Common myeloid progenitor, CD34-positive (primary cell): ENCODE measurements around the gene UROS.

Experiments
- CTCF ChIA-PET: fragments of 350-600 bp; sonication (Branson Sonifier 250); formaldehyde crosslinking; loops from one replicate; lab custom pipeline; 2021; ENCODE audit warnings: antibody characterized with exemption; lab: Charles Lee
- POLR2A ChIA-PET: fragments of 350-600 bp; sonication (Branson Sonifier 250); formaldehyde crosslinking; loops from one replicate; lab custom pipeline; 2021; ENCODE audit warnings: antibody characterized with exemption; lab: Charles Lee
- DNase-seq, 3 donors: peaks; one replicate each; pipeline versions ENCODE4 v3.0.0 to v3.0.0-alpha.2; 2013
- H3K27ac ChIP-seq, 2 experiments: 1 replicate in 1 of 2; 2 replicates in 1 of 2; pipeline ENCODE4 v1.7.0; 2013; ENCODE audit warnings: inconsistent platforms in 2 of 2, low read length in 2 of 2, mild to moderate bottlenecking in 2 of 2, low read depth in 1 of 2, moderate library complexity in 1 of 2; ENCODE audit not compliant: severe bottlenecking in 2 of 2, insufficient read depth in 1 of 2, poor library complexity in 1 of 2
- H3K27me3 ChIP-seq, 5 experiments: replicated peaks in 2 of 5; 1 replicate in 3 of 5; 2 replicates in 2 of 5; pipeline versions ENCODE4 v1.6.1 to v1.7.0; 2013; ENCODE audit warnings: low read length in 4 of 5, mild to moderate bottlenecking in 2 of 5, moderate library complexity in 2 of 5, inconsistent platforms in 1 of 5; ENCODE audit not compliant: insufficient read depth in 5 of 5, control insufficient read depth in 4 of 5
- H3K36me3 ChIP-seq, 4 experiments: 1 replicate in 2 of 4; 2 replicates in 2 of 4; pipeline versions ENCODE4 v1.6.1 to v1.7.0; 2013; ENCODE audit warnings: low read length in 3 of 4, control low read depth in 1 of 4, mild to moderate bottlenecking in 1 of 4; ENCODE audit not compliant: control insufficient read depth in 4 of 4, insufficient read depth in 4 of 4
- H3K4me1 ChIP-seq, 4 experiments: 1 replicate in 3 of 4; 2 replicates in 1 of 4; pipeline versions ENCODE4 v1.6.1 to v1.7.1; 2013; ENCODE audit warnings: low read length in 3 of 4, mild to moderate bottlenecking in 3 of 4, control low read depth in 1 of 4, inconsistent platforms in 1 of 4, moderate library complexity in 1 of 4; ENCODE audit not compliant: control insufficient read depth in 4 of 4, insufficient read depth in 4 of 4; ENCODE audit errors: control extremely low read depth in 1 of 4
- H3K4me3 ChIP-seq, 7 experiments: 1 replicate in 4 of 7; 2 replicates in 3 of 7; pipeline versions ENCODE4 v1.5.1 to v1.7.0; 2013; ENCODE audit warnings: mild to moderate bottlenecking in 7 of 7, low read length in 6 of 7, moderate library complexity in 6 of 7, inconsistent platforms in 2 of 7, low read depth in 2 of 7, control low read depth in 1 of 7; ENCODE audit not compliant: insufficient read depth in 4 of 7, control insufficient read depth in 1 of 7; ENCODE audit errors: extremely low read depth in 1 of 7
- H3K9me3 ChIP-seq, 5 experiments: 1 replicate in 4 of 5; 2 replicates in 1 of 5; pipeline versions ENCODE4 v1.6.1 to v1.7.1; 2013; ENCODE audit warnings: low read length in 4 of 5, mild to moderate bottlenecking in 2 of 5, inconsistent platforms in 1 of 5, low read depth in 1 of 5, moderate library complexity in 1 of 5; ENCODE audit not compliant: control insufficient read depth in 4 of 5, insufficient read depth in 2 of 5; ENCODE audit errors: control extremely low read depth in 1 of 5
- WGBS: methylation state at CpG from one replicate; pipeline ENCODE4 v1.1.5; 2013; ENCODE audit not compliant: insufficient coverage; 5-methylcytosine and 5-hydroxymethylcytosine counted together

UROS gene

GRCh38 chr10:125816548-125816947 is 6.5 kb downstream of the UROS start:
- Histone ChIP-seq H3K36me3 (peaks cover 6 to 40% (median 20%) of the 10 kb centered on the region in 4 experiments), H3K4me1 (peaks cover 0 to under 1% (median under 1%) of the 10 kb centered on the region in 4 experiments), H3K27ac (no peak overlapping the region), H3K9me3 (no peaks in the 10 kb centered on the region), H3K4me3 (no peak overlapping the region), H3K27me3 (no peaks in the 10 kb centered on the region)
- 86% methylated on average over 2 of the region's 4 CpGs for WGBS
- CTCF ChIA-PET: no interaction called here
- peak; percentile 25 to 70 (median 39) for DNase-seq
- POLR2A ChIA-PET: no interaction called here

GRCh38 chr10:125815764-125816163 is 7.3 kb downstream of the UROS start:
- WGBS: no CpG with 5 or more reads among the region's 1 CpG
- Histone ChIP-seq H3K36me3 (peaks cover 11 to 47% (median 24%) of the 10 kb centered on the region in 4 experiments), H3K4me1 (no peaks in the 10 kb centered on the region), H3K27me3 (no peaks in the 10 kb centered on the region), H3K27ac (peak overlapping the region in 1 of 2 experiments; percentile 15), H3K9me3 (no peaks in the 10 kb centered on the region), H3K4me3 (no peak overlapping the region)
- ChIA-PET POLR2A (no interaction called here), CTCF (no interaction called here)
- no peak for DNase-seq

DNA sequence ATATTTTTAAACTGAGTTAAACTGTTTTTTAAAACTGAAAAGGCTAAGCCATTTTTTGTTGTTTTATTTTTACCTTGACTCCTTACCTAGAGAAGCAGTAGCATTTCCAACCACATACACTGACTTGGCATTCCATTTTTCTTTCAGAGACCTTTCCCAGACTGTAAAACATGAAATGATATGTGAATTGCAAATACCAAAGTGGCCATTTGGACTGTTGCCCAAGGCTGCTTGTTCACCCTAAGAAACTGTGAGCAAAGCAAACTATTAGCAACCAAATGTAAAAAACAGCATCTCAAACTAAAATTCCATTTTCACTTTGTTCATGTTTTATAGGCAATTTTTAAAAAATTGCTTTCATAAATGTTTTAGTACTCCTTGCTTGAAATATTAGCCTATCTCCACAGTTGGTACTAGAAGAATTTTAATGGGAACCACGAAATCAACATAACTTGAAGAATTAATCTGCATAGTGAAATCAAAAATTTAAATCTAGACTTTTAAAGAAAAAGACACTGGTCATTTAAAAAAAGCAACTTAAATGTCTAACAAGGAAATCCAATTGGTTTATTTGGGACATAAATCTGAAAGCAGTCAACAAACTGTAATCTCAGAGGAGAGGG is 10.8 kb downstream of the UROS start:
- Histone ChIP-seq H3K27ac (no peak overlapping the region), H3K36me3 (peaks cover 15 to 75% (median 40%) of the 10 kb centered on the region in 4 experiments), H3K4me1 (no peaks in the 10 kb centered on the region), H3K27me3 (no peaks in the 10 kb centered on the region), H3K9me3 (peaks cover 0 to 5% (median 0%) of the 10 kb centered on the region in 5 experiments), H3K4me3 (no peak overlapping the region)
- no CpG with 5 or more reads among the region's 1 CpG for WGBS
- CTCF ChIA-PET: no interaction called here
- POLR2A ChIA-PET: no interaction called here
- no peak for DNase-seq

DNA sequence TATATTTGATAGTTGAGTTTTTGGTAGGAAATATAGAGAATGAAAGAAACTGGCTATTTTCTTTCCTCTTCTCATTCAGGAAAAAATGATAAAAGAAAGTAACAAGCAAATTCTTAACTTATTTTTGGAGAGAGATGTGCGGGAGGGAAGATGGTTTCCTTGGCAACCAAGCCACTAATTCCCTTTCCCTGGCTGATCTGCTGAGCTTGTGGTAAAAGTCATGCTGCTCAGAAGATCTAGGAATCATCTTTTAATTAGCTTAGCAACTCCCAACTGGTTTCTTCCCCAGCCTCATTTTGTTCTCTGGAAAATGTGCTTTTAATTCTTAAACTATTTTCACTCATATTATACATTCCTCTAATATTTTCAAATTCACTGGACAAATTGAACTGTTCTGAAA is 11.8 kb downstream of the UROS start:
- no peaks in the 10 kb centered on the region for H3K4me1 ChIP-seq
- peaks cover 17 to 82% (median 45%) of the 10 kb centered on the region in 4 experiments for H3K36me3 ChIP-seq
- peaks cover 0 to 5% (median 0%) of the 10 kb centered on the region in 5 experiments for H3K9me3 ChIP-seq
- DNase-seq: no peak
- H3K27ac ChIP-seq: no peak overlapping the region
- no peak overlapping the region for H3K4me3 ChIP-seq
- no peaks in the 10 kb centered on the region for H3K27me3 ChIP-seq
- ChIA-PET CTCF (no interaction called here), POLR2A (no interaction called here)
- 100% methylated on average over 1 of the region's 1 CpG for WGBS

DNA sequence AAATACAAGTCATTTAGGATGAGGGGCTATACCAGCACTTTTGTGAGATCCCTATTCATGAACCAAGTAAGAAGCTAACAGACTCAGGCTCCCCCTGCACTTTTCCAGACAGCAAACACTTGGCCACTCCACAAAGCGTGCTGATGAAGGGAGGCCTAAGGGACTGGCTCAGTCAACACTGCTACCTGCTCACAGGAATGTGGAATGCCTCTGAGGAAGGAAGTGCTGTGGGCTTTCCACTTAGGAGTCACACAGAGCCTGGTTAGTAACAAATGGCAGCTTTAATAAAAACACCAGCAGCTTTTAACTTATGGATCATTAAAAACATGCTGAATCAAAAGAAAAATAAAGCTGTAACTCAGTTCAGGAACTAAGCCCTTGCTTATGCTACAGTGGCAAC is 15.0 kb downstream of the UROS start:
- no peak for DNase-seq
- 100% methylated on average over 1 of the region's 1 CpG for WGBS
- Histone ChIP-seq H3K27ac (no peak overlapping the region), H3K4me3 (no peak overlapping the region), H3K9me3 (peaks cover 0 to 5% (median 0%) of the 10 kb centered on the region in 5 experiments), H3K36me3 (peaks cover 5 to 79% (median 44%) of the 10 kb centered on the region in 4 experiments), H3K27me3 (no peaks in the 10 kb centered on the region), H3K4me1 (no peaks in the 10 kb centered on the region)
- POLR2A ChIA-PET: interaction anchor here (0.6 kb wide), 1 partner anchor 87 kb away, joined by 3 read pairs; no protein-coding TSS in a partner anchor
- CTCF ChIA-PET: interaction anchor here (1.2 kb wide), 2 partner anchors 10 to 16 kb away, joined by 3 read pairs; no protein-coding TSS in a partner anchor

GRCh38 chr10:125802739-125803138 is 20.3 kb downstream of the UROS start:
- Histone ChIP-seq H3K9me3 (no peaks in the 10 kb centered on the region), H3K4me3 (no peak overlapping the region), H3K27ac (no peak overlapping the region), H3K4me1 (no peaks in the 10 kb centered on the region), H3K27me3 (no peaks in the 10 kb centered on the region), H3K36me3 (peaks cover 2 to 70% (median 44%) of the 10 kb centered on the region in 4 experiments)
- DNase-seq: no peak
- WGBS: 100% methylated on average over 4 of the region's 7 CpGs
- POLR2A ChIA-PET: no interaction called here
- CTCF ChIA-PET: interaction anchor here (1.0 kb wide), 1 partner anchor 14 kb away, joined by 3 read pairs; no protein-coding TSS in a partner anchor

DNA sequence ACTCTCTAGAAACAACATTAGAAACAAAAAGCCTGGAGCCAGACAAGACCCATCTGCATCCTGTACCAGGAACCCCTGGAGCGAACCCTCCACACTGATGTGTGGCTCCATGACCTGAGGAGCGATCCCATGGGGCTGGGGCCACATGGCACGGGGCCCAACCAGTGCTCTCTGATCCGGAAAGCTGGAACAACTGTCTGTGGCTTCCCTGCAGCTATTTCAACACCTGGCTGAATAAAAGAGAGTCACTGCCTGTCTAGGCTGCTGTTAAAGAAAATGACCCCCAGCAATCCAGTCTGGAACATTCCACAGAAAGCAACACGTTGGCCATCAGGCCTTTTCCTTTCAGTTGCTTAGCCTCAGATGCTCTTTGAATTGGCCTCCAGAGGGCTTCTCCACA is 20.9 kb downstream of the UROS start:
- Histone ChIP-seq H3K4me3 (no peak overlapping the region), H3K36me3 (peaks cover 2 to 70% (median 45%) of the 10 kb centered on the region in 4 experiments), H3K9me3 (no peaks in the 10 kb centered on the region), H3K27ac (no peak overlapping the region), H3K27me3 (no peaks in the 10 kb centered on the region), H3K4me1 (no peaks in the 10 kb centered on the region)
- DNase-seq: no peak
- POLR2A ChIA-PET: no interaction called here
- CTCF ChIA-PET: interaction anchor here (1.0 kb wide), 1 partner anchor 13 kb away, joined by 3 read pairs; no protein-coding TSS in a partner anchor
- 98% methylated on average over 5 of the region's 5 CpGs for WGBS
